ENCODE results near the gene VAPB.

- TF ChIP-seq FOXK2 (IDR thresholded peaks at IDR 0.05), result no peak
- TF ChIP-seq TARDBP (IDR thresholded peaks at IDR 0.05), result no peak
- no peak for TF ChIP-seq FOXM1 (IDR thresholded peaks at IDR 0.05; ENCODE audit: borderline replicate concordance)
These were observed 111.2 kb downstream of the VAPB start for GRCh38 chr20:58500256-58500655.
